Measurements from ENCODE around the gene OSBPL2. TPM values are rescaled to one million over a fixed set of nuclear protein-coding genes. Genes with fewer than 3 reads are reported as not detected.

The OSBPL2 gene
- total and polyA plus RNA-seq, 9 of the 15 experiments (the other 6 are each of a cell fraction or from before 2014, with no cell fraction given) = 2.5 to 25.6 (median 14.1) TPM

- H3K79me2 ChIP-seq (ENCODE audit: control insufficient read depth, insufficient read depth, low read length) = no peaks in the 10 kb centered on the region
- H3K36me3 ChIP-seq (ENCODE audit: control insufficient read depth, insufficient read depth, low read length) = peaks cover 20% of the 10 kb centered on the region; the same call in 2 of the 3 replicates
- no peaks in the 10 kb centered on the region for H3K9me1 ChIP-seq (ENCODE audit: control insufficient read depth, insufficient read depth, low read length)
- no peaks in the 10 kb centered on the region for H3K9me3 ChIP-seq (replicated peaks; ENCODE audit: control insufficient read depth, insufficient read depth, low read depth, low read length)
- no peaks in the 10 kb centered on the region for H3K27me3 ChIP-seq (ENCODE audit: control insufficient read depth in 2 of 2, insufficient read depth in 2 of 2, low read length in 2 of 2)
- no peak overlapping the region for H2AFZ ChIP-seq (ENCODE audit: low read depth, low read length)
- H3K27ac ChIP-seq (ENCODE audit: extremely low read depth, low read depth, low read length) = no peak overlapping the region
- in situ Hi-C loops (cut with MboI) (no loop called here), intact Hi-C loops (cut with micrococcal nuclease) (no loop called here)
- ChIA-PET CTCF (ENCODE audit: low intra/inter-chr PET ratio) (no interaction called here), POLR2A (no interaction called here)
- FAIRE-seq = no peak
- peak; percentile 36 to 73 (median 57) for DNase-seq (ENCODE audit: extremely low read depth in 1 of 4, low spot score in 3 of 4)
- no TSS peak for BruUV-seq (replicated peaks)
- TF ChIP-seq ASH1L (IDR thresholded peaks at IDR 0.05; ENCODE audit: borderline replicate concordance, low read depth, partially characterized antibody) = peak; percentile 77
- TF ChIP-seq HDAC2 (IDR thresholded peaks at IDR 0.05) = 0 out of 2 replicates have a peak, but pooled peaks have one; percentile 29
- peak in 1 of 2 experiments; percentile 100; a peak in 2 of 4 replicates for TF ChIP-seq ARNT (IDR thresholded peaks at IDR 0.05)
- peak; percentile 83; the same call in 1 of the 2 replicates for TF ChIP-seq PHF21A (IDR thresholded peaks at IDR 0.05; ENCODE audit: borderline replicate concordance, low read depth)
- TF ChIP-seq NFYB (IDR thresholded peaks at IDR 0.05; ENCODE audit: extremely low read depth, insufficient read length) = peak; percentile 97
- no peak for TF ChIP-seq ELK1 (CRISPR knock-in tag; IDR thresholded peaks at IDR 0.05)
- peak; percentile 81 to 87; a peak in 3 of 4 replicates for TF ChIP-seq KDM1A (IDR thresholded peaks at IDR 0.05)
- TF ChIP-seq RCOR1 (IDR thresholded peaks at IDR 0.05; ENCODE audit: borderline replicate concordance in 1 of 2, low read depth in 2 of 2, low read length in 2 of 2) = peak in 1 of 2 experiments; percentile 81; a peak in 2 of 4 replicates
- peak; percentile 80 for TF ChIP-seq FOS (IDR thresholded peaks at IDR 0.05; ENCODE audit: extremely low read depth, insufficient read length)
- no peak for TF ChIP-seq GABPA (tag; conservative IDR thresholded peaks at IDR 0.05; ENCODE audit: low read depth)
- TF ChIP-seq FIP1L1 (IDR thresholded peaks at IDR 0.05; ENCODE audit: low read depth, low read length, poor library complexity, severe bottlenecking) = no peak
- no peak for TF ChIP-seq NFXL1 (CRISPR knock-in tag; IDR thresholded peaks at IDR 0.05)
- TF ChIP-seq MBD2 (IDR thresholded peaks at IDR 0.05; ENCODE audit: borderline replicate concordance, low read depth) = peak; percentile 65; the same call in 1 of the 2 replicates
- H3K4me3 ChIP-seq = no peak overlapping the region
- peaks cover 0 to 20% of the 10 kb centered on the region in 2 experiments; a peak in 2 of 5 replicates for H3K4me1 ChIP-seq (replicated peaks in 1 of 2; ENCODE audit: control insufficient read depth in 2 of 2, insufficient read depth in 2 of 2, low read length in 2 of 2)
- no peak overlapping the region for H3K9ac ChIP-seq (ENCODE audit: insufficient read depth in 1 of 2, low read depth in 2 of 2, low read length in 2 of 2)
- no peak for ATAC-seq
- 64% methylated on average over 9 of the region's 10 CpGs for WGBS (ENCODE audit: insufficient coverage, low coverage, missing lambda C conversion rate)
- no peak overlapping the region for H3K4me2 ChIP-seq (ENCODE audit: insufficient read depth, low read length)
- 0 out of 2 replicates have a peak, but pooled peaks cover 9% of the 10 kb centered on the region for H4K20me1 ChIP-seq (replicated peaks; ENCODE audit: control insufficient read depth, insufficient read depth, low read length)
Measured at GRCh38 chr20:62266340-62266739, 28.0 kb downstream of the OSBPL2 start.

All from K562 (cell line).